ENCODE results near the gene PIF1.

The PIF1 gene

DNA sequence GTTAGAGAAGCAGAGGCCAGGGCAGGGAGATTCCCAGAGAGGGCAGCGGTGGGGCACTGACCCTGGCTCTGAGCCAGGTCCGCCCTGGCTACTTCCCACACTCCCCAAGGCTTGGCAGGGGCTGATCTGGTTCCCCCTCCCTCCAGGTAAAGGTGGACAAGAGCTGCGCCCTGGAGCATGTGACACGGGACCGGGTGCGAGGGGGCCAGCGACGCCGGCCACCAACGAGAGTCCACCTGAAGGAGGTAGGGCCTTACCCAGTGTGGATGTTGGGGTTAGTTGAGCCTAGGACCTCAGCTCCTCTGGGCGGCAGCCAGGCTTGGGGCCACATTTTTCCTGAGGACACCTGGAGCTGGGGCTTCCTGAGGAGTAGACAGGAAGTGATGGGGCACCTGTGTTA is 35.9 kb upstream of the PIF1 start:
- H3K4me2 ChIP-seq: no peak overlapping the region
- H3K27ac ChIP-seq: no peak overlapping the region
- H2AFZ ChIP-seq (ENCODE audit: low read depth): no peak overlapping the region
- H3K4me3 ChIP-seq (IDR thresholded peaks at IDR 0.05; ENCODE audit: insufficient read depth, low read depth, low read length): no peak overlapping the region
- no peak overlapping the region for H3K9ac ChIP-seq
- no peaks in the 10 kb centered on the region for H3K79me2 ChIP-seq (ENCODE audit: insufficient read depth, low read depth)
- H3K27me3 ChIP-seq (ENCODE audit: insufficient read depth, low read depth): no peaks in the 10 kb centered on the region
- H4K20me1 ChIP-seq (ENCODE audit: insufficient read depth): no peaks in the 10 kb centered on the region
- TF ChIP-seq, protein P1, sequence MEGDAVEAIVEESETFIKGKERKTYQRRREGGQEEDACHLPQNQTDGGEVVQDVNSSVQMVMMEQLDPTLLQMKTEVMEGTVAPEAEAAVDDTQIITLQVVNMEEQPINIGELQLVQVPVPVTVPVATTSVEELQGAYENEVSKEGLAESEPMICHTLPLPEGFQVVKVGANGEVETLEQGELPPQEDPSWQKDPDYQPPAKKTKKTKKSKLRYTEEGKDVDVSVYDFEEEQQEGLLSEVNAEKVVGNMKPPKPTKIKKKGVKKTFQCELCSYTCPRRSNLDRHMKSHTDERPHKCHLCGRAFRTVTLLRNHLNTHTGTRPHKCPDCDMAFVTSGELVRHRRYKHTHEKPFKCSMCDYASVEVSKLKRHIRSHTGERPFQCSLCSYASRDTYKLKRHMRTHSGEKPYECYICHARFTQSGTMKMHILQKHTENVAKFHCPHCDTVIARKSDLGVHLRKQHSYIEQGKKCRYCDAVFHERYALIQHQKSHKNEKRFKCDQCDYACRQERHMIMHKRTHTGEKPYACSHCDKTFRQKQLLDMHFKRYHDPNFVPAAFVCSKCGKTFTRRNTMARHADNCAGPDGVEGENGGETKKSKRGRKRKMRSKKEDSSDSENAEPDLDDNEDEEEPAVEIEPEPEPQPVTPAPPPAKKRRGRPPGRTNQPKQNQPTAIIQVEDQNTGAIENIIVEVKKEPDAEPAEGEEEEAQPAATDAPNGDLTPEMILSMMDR (conservative IDR thresholded peaks at IDR 0.05; ENCODE audit: low read depth, low read length): no peak
- H3K4me1 ChIP-seq (ENCODE audit: low read depth, poor library complexity, severe bottlenecking): peaks cover 9% of the 10 kb centered on the region
- H3K36me3 ChIP-seq (ENCODE audit: insufficient read depth): no peaks in the 10 kb centered on the region

DNA sequence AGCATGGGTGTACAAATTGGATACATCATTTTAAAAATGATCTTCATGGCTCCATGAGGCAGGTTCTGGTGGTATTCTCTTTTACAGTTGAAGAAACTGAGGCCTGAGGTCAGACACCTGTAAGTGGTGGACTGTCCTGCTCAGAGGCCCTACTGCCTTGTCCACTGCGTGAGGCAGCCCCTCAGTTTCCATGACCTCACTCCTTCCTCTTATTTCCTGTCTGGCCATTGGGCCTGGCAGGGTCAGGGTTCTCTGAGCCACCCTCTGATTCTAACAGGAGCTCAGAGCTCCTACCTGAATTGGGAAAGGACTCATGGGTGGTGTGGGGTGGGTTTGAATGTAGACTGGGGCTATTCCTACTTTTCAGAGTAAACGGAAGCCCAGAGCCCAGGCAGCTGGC is 33.8 kb upstream of the PIF1 start:
- Histone ChIP-seq H4K20me1 (ENCODE audit: insufficient read depth) (no peaks in the 10 kb centered on the region), H3K27ac (no peak overlapping the region), H2AFZ (ENCODE audit: low read depth) (no peak overlapping the region), H3K4me2 (no peak overlapping the region), H3K79me2 (ENCODE audit: insufficient read depth, low read depth) (no peaks in the 10 kb centered on the region), H3K4me1 (ENCODE audit: low read depth, poor library complexity, severe bottlenecking) (peaks cover 9% of the 10 kb centered on the region), H3K27me3 (ENCODE audit: insufficient read depth, low read depth) (no peaks in the 10 kb centered on the region), H3K36me3 (ENCODE audit: insufficient read depth) (no peaks in the 10 kb centered on the region), H3K4me3 (IDR thresholded peaks at IDR 0.05; ENCODE audit: insufficient read depth, low read depth, low read length) (no peak overlapping the region), H3K9ac (no peak overlapping the region)
- TF ChIP-seq, protein P1 (conservative IDR thresholded peaks at IDR 0.05; ENCODE audit: low read depth, low read length): no peak

DNA sequence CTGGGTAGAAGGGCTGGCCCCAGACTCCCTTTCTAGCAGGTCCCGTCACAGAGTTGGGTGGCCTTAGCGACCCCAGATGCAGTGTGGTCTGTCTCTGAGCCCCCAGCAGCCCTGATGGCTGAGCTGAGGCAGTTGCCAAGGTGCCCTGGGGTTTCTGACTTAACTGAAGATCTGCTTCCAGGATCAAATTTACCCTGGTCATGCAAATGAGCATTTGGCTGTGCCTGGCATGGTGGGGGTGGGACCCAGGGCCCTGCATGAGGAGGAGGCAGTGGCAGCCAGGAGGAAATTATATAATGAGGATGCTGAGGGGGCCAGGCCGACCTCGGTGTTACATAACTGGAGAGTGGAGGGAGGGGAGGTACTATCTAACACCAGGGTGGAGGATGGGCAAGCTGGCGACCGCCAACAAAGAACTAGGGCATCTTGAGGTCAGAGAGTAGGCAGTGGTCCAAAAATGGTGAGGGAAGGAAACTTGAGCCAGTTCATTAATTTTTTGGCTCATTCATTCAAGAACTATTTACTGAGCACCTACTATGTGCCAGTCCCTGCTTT is 32.7 kb upstream of the PIF1 start:
- Histone ChIP-seq H3K4me2 (no peak overlapping the region), H3K4me3 (IDR thresholded peaks at IDR 0.05; ENCODE audit: insufficient read depth, low read depth, low read length) (no peak overlapping the region), H3K36me3 (ENCODE audit: insufficient read depth) (no peaks in the 10 kb centered on the region), H3K9ac (no peak overlapping the region), H3K27me3 (ENCODE audit: insufficient read depth, low read depth) (no peaks in the 10 kb centered on the region), H3K4me1 (ENCODE audit: low read depth, poor library complexity, severe bottlenecking) (peaks cover 9% of the 10 kb centered on the region), H3K79me2 (ENCODE audit: insufficient read depth, low read depth) (no peaks in the 10 kb centered on the region), H2AFZ (ENCODE audit: low read depth) (no peak overlapping the region), H4K20me1 (ENCODE audit: insufficient read depth) (no peaks in the 10 kb centered on the region), H3K27ac (no peak overlapping the region)
- TF ChIP-seq, protein P1 (conservative IDR thresholded peaks at IDR 0.05; ENCODE audit: low read depth, low read length): no peak

DNA sequence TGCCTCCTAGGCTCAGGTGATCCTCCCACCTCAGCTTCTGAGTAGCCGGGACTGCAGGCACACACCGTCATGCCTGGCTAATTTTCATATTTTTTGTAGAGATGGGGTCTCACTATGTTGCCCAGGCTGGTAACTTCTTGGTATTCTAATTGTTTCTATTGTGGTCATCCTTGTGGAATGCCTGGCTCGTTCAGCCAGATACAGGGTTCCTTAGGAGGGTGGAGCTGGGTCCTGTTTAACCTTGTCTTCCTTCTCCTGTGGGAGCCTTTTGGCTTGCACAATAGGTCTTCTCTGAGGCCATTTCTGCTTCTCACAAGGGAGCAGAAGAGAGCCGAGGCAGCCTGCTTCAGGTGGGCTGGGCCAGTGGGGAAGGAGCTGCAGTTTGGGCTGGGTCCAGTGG is 32.0 kb upstream of the PIF1 start:
- Histone ChIP-seq H4K20me1 (ENCODE audit: insufficient read depth) (no peaks in the 10 kb centered on the region), H3K4me2 (no peak overlapping the region), H3K4me1 (ENCODE audit: low read depth, poor library complexity, severe bottlenecking) (peaks cover 9% of the 10 kb centered on the region), H2AFZ (ENCODE audit: low read depth) (no peak overlapping the region), H3K27ac (no peak overlapping the region), H3K79me2 (ENCODE audit: insufficient read depth, low read depth) (no peaks in the 10 kb centered on the region), H3K9ac (no peak overlapping the region), H3K27me3 (ENCODE audit: insufficient read depth, low read depth) (no peaks in the 10 kb centered on the region), H3K4me3 (IDR thresholded peaks at IDR 0.05; ENCODE audit: insufficient read depth, low read depth, low read length) (no peak overlapping the region), H3K36me3 (ENCODE audit: insufficient read depth) (no peaks in the 10 kb centered on the region)
- TF ChIP-seq, protein P1 (conservative IDR thresholded peaks at IDR 0.05; ENCODE audit: low read depth, low read length): no peak
